Kidney capillary endothelial cell (primary cell): ENCODE data around the gene THG1L.

Experiments used
- DNase-seq: peaks from one replicate; pipeline ENCODE4 v3.0.0-alpha.2; 2018; ENCODE audit warnings: low spot score

The THG1L gene

GRCh38 chr5:157758706-157759105 is 27.5 kb downstream of the THG1L start:
- DNase-seq: no peak

GRCh38 chr5:157761690-157762621 is 30.7 kb downstream of the THG1L start:
- DNase-seq: peak; percentile 65

- DNase-seq: no peak
These were observed 33.3 kb downstream of the THG1L start for GRCh38 chr5:157764531-157764930.

- no peak for DNase-seq
These were observed 35.2 kb downstream of the THG1L start for GRCh38 chr5:157766442-157766841.

GRCh38 chr5:157766902-157767301 is 35.7 kb downstream of the THG1L start:
- no peak for DNase-seq

GRCh38 chr5:157767689-157768088 is 36.5 kb downstream of the THG1L start:
- no peak for DNase-seq

- DNase-seq: no peak
These were observed 39.4 kb downstream of the THG1L start for GRCh38 chr5:157770665-157771064.

- DNase-seq: no peak
These were observed 40.9 kb downstream of the THG1L start for GRCh38 chr5:157772127-157772526.

GRCh38 chr5:157778121-157778805 is 47.0 kb downstream of the THG1L start:
- no peak for DNase-seq

- no peak for DNase-seq
These were observed 48.0 kb downstream of the THG1L start for GRCh38 chr5:157779221-157779620.

GRCh38 chr5:157785801-157786200 is 54.6 kb downstream of the THG1L start:
- no peak for DNase-seq
